ENCODE data around the gene ATP6V1D.

- TF ChIP-seq CTCF (IDR thresholded peaks at IDR 0.05): no peak
- TF ChIP-seq POLR2A (IDR thresholded peaks at IDR 0.05): no peak
Observed at GRCh38 chr14:67392800-67393199, 33.2 kb upstream of the ATP6V1D start.
